HG03457 (cell line): Measurements from ENCODE around the gene MPPE1.
"Not testable (repeated sequence)": the region's sequence is repeated elsewhere in the genome, so short reads cannot be mapped to it uniquely, and the experiment has no call there.

Experiments used
- ATAC-seq: cut with Tn5 transposase; IDR thresholded peaks from one replicate; pipeline ENCODE4 v1.9.1; 2021; ENCODE audit warnings: moderate number of reproducible peaks; ENCODE audit not compliant: unreplicated experiment

Gene MPPE1

GRCh38 chr18:11925800-11926481, 17.8 kb upstream of the MPPE1 start:
- no peak for ATAC-seq

- no peak for ATAC-seq
Observed at GRCh38 chr18:11923450-11923849, 15.3 kb upstream of the MPPE1 start.

GRCh38 chr18:11919522-11919921, 11.4 kb upstream of the MPPE1 start:
- not testable (repeated sequence) for ATAC-seq

GRCh38 chr18:11916880-11917279, 8.8 kb upstream of the MPPE1 start:
- ATAC-seq = not testable (repeated sequence)

GRCh38 chr18:11909591-11910026, 1.5 kb upstream of the MPPE1 start:
- no peak for ATAC-seq

- no peak for ATAC-seq
Observed at GRCh38 chr18:11909061-11909455, 941 bp upstream of the MPPE1 start.

GRCh38 chr18:11906926-11907874, 917 bp downstream of the MPPE1 start:
- no peak for ATAC-seq

- no peak for ATAC-seq
Observed at GRCh38 chr18:11906176-11906575, 1.9 kb downstream of the MPPE1 start.

GRCh38 chr18:11905613-11906012, 2.5 kb downstream of the MPPE1 start:
- no peak for ATAC-seq

- ATAC-seq = no peak
Observed at GRCh38 chr18:11902522-11903292, 5.4 kb downstream of the MPPE1 start.

- ATAC-seq = no peak
Observed at GRCh38 chr18:11901826-11902438, 6.2 kb downstream of the MPPE1 start.

GRCh38 chr18:11899063-11899462, 9.1 kb downstream of the MPPE1 start:
- ATAC-seq = no peak

GRCh38 chr18:11897781-11898180, 10.3 kb downstream of the MPPE1 start:
- ATAC-seq = no peak

GRCh38 chr18:11892438-11892837, 15.7 kb downstream of the MPPE1 start:
- ATAC-seq = not testable (repeated sequence)

- no peak for ATAC-seq
Observed at GRCh38 chr18:11891737-11892136, 16.4 kb downstream of the MPPE1 start.

GRCh38 chr18:11889284-11889683, 18.8 kb downstream of the MPPE1 start:
- ATAC-seq = no peak

- no peak for ATAC-seq
Observed at GRCh38 chr18:11888726-11889125, 19.4 kb downstream of the MPPE1 start.

- ATAC-seq = no peak
Observed at GRCh38 chr18:11887328-11888128, 20.6 kb downstream of the MPPE1 start.

GRCh38 chr18:11886577-11887110, 21.5 kb downstream of the MPPE1 start:
- no peak for ATAC-seq
